Breast epithelium (tissue), 3 donors: ENCODE data around the gene ZNF341.

ENCODE experiments used
- CTCF ChIP-seq, 3 donors: fragments of 450-650 bp; IDR thresholded peaks; one replicate each; pipeline ENCODE4 v1.5.1; 2016 to 2017; ENCODE audit warnings: antibody characterized with exemption in 3 of 3, mild to moderate bottlenecking in 3 of 3, moderate library complexity in 3 of 3
- POLR2A ChIP-seq: fragments of 450-650 bp; IDR thresholded peaks from one replicate; pipeline ENCODE4 v1.6.1; 2016; ENCODE audit warnings: antibody characterized with exemption, mild to moderate bottlenecking, moderate library complexity
- POLR2AphosphoS5 ChIP-seq, 3 donors: sonication (generic); formaldehyde crosslinking; IDR thresholded peaks; one replicate each; pipeline ENCODE4 v1.6.1; 2017; ENCODE audit warnings: antibody characterized with exemption in 3 of 3

GRCh38 chr20:33696448-33696847 lies 35.3 kb upstream of the ZNF341 start:
- TF ChIP-seq CTCF (IDR thresholded peaks at IDR 0.05) (no peak), POLR2A (no peak), POLR2AphosphoS5 (IDR thresholded peaks at IDR 0.05) (no peak)
